Activated CD4-positive, alpha-beta T cell treated with anti-CD3 and anti-CD28 coated beads, Interleukin-2, amount 50 U/mL, for 4 hours (primary cell): ENCODE results near the gene SOX18.

Experiments used
- DNase-seq, 2 experiments: peaks; one replicate each; pipeline ENCODE4 v3.0.0-alpha.2; 2020

The SOX18 gene

DNA sequence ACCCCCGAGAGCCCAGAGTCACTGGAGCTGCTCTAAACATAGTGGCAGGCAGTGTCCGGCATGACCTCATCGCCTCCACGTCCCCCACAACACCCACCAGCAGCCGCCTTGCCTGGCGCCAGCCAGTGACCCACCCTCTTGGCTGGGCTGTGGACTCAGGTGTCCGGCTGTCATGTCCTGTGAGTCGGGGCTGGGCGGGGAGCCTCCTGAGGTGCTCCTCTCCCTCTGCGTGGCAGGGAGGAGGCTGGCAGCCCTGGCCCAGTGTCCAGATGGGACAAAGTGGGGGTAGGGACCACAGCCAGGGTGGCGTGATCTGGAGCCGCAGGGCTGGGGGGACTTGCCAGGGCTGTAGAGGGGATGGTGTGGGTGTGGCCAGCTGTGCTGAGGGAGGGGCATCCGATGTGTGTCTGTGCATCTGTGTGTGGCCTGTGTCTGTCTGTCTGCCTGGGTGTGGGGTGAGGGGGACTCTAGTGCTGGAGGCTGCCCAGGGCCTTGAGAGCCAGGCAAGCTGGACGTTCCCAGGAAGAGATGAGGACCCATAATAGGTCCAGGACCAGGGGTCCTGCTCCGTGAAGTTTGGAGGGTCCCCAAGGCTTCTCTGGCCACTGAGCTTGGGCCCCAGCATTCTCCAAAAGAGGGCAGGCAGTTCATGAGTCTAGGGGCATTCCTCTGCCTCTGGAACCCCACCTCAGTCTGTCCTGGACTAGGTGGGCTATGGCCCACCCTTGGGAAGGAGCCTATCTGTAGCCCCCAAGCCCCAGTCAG is 2.3 kb upstream of the SOX18 start:
- no peak for DNase-seq

DNA sequence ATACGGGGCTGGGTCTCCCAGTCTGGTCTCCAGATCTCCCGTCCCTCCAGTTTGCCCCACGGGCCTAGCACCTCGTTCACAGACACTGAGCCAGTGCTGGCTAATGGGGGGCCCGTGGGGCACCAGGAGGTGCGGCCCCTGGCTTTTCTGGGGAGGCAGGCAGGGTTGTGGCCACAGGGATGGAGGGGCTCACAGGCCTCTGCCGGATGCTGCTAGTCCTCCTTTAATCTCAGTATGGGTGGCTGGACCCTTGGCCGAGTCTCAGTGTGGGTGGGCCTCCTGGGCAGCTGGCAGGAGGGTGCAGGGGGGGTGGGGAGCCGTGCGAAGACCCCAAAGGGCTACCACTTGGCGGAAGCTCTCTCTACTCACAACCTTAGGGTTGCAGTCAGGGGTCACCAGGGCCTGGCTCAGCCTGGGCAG is 1.6 kb upstream of the SOX18 start:
- DNase-seq: no peak

DNA sequence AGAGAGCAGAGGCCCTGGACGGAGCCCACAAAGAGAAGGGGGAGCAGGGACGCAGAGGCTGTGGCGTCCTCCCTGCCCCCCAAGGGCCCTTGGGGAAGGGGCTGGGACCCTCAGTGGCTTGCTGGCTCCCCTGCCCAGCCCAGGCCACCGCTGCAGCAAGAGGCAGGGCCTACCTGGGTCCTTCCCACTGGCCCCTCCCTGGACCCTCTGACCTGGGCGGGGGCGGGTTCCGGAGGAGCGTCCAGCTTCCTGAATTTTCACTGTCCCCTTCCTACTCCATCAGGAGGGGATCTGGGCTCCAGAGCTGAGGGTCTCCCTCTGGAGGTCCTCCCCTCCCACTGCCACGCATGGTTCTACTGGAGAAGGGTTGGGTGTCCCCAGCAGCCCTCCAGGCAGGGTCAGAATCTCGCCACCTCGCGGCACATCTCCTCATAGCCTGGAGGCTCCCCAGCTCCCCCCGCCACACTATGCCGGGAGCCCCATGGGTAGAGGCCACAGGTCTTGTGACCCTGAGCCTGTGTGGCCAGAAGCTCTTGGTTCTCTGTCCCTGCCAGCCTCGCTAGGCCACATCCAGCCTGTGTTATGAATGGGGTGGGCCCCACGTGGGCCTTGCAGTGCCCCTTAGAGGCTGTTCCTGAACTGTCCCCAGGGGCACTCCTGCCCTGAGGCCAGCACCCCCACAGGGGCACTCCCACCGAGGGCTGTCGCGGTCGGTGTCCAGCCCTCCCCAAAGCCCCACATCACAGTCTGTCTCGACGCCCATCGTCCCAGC is 1.0 kb upstream of the SOX18 start:
- DNase-seq: no peak

DNA sequence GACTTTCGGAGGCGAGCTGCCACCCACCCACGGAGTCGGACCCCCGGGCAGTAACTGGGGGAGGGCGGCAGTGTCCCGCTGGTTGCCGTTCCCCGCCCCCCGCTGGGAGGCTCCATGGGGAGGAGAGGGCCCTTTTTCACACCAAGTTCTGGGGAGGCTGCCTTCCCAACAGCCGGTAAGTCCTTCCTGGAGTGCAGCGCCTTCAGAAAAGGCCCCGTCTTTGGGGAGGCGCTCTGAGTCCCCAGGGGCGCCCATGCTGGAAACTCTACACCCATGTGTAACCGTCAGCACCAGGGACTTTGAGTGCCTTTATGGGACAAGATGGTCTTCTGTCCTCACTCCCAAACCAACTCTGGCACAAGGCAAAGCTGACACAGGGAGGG is 430 bp upstream of the SOX18 start:
- no peak for DNase-seq

- no peak for DNase-seq
Observed at GRCh38 chr20:64048402-64049044, 916 bp downstream of the SOX18 start.

- DNase-seq: no peak
Observed at GRCh38 chr20:64047968-64048401, 1.5 kb downstream of the SOX18 start.

GRCh38 chr20:64047046-64047389 is 2.4 kb downstream of the SOX18 start:
- DNase-seq: no peak

DNA sequence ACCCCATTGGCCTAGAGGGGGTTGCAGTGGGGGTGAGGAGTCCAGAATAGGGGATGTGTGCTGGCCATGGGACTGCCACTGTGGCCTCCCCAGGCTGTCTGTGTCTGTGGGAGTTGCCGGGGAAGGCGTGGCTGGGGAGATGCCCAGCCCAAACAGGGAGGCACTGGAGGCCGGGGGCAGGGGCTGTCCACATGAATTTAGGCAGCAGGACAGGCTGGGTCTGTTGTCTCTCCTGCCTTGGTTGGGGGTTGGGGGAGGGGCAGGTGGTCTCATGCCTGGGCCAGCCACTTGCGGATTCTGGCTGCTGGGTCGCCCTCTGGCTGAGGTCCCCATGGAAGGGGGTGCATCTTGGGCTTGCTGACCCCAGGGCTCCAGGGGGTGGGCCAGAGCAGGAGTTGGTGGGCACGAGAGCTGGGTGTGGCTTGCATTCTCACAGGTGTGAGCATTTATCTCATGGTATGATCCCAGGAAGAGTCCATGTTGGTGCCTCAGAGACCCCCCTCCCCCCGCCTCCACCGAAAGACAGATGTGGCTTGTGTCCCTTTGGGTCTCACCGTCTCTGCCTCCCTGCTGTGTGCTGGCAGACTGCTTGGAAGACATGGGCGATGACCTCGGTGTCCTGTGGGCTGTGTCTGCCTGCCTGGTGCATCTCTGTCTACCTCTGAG is 4.0 kb downstream of the SOX18 start:
- no peak for DNase-seq

GRCh38 chr20:64044484-64045247 is 4.8 kb downstream of the SOX18 start:
- no peak for DNase-seq

DNA sequence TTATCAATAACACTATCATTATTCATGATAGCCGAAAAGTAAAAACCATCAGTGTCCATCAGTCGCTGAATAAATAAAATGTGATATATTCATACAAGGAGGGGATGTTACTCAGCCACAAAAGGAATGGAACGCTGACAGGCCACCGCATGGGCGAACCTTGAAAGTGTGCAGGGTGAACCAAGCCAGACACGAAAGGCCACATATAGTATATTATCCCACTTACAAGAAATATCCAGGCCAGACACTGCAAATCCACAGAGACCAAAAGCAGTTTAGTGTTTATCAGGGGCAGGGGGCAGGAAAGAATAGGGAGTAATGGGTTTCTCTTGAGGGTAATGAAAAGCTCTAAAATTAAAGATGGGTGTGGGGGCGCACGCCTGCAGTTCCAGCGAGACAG is 5.7 kb downstream of the SOX18 start:
- DNase-seq: no peak

- no peak for DNase-seq
Observed at GRCh38 chr20:64042054-64042781, 7.2 kb downstream of the SOX18 start.

- no peak for DNase-seq
Observed at GRCh38 chr20:64041781-64042053, 7.7 kb downstream of the SOX18 start.

DNA sequence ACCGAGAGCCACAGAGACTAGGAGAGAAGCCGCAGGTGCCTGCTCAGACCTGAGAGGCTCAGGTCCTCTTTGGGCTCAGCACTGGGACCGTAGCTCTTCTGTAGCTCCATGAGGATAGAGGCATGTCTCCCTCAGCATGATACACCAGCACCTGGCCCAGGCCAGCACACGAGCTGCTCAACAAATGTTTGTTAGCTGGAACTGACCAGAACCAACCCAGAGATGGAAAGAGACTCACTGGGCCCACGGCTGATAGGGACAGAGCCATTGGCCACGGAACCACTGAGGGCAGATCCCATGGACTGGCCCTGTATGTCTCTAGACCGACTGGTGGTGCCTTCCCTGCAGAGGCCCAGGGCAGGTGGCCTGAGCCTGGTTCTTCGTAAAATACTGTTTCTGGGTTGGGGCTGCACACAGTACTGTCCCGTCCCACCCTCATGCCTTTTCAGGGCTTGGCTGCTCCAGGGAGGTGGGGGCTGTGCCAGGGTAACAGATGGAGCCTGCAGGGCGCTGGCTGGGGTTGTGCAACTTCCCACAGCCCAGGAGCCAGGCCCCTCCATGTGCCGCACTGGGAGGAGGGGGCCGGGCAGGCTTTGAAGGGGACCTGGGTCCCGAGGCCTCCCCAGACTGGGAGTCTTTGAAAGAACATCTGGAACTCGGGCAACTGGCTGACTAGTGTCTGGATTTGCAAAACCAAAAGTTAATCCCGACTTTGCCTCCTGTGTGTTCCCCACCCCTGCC is 8.2 kb downstream of the SOX18 start:
- no peak for DNase-seq

- DNase-seq: no peak
Observed at GRCh38 chr20:64040231-64041039, 9.0 kb downstream of the SOX18 start.

DNA sequence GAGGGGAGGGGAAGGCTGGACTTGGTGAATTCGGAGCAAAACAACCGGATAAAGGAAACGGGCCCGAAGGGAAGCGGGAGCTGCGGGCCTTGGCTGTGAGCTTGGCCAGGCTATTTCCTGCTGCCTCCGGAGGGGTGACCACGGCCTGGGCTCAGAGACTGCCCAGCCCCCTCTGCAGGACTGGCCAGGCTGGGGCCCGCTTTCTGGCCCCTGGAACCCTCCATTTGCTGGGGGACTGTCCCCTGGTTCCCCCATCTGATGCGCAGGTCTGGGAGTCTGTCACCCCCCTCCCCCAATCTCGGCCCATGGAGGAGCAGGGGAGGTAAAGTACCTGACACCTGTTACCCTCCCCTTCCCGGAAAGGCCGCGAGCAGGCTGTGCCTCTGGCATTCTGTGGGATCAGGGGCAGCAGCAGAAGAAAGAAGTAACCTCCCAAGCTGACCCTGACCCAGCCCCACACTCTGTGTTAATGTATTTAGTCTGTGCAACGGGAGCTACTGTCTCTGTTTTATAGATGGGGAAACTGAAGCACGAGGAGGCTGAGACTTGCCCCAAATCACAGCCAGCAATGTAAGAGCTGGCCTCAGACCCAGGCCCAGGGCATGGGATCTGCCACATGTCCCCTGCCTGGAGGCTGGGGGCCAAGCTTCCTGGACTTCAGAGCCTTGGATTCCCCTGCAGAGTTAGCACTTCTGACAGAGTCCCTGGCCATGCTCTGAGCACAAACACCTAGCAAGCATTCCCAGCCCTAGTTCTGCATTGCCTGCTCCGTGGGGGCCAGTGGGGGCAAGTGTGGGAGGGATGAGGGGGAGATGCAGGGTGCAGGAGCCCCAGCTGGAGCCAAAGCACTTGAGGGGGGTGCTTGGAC is 9.9 kb downstream of the SOX18 start:
- DNase-seq: no peak

GRCh38 chr20:64038565-64039292 is 10.7 kb downstream of the SOX18 start:
- peak; percentile 65 to 71 for DNase-seq

GRCh38 chr20:64038224-64038564 is 11.2 kb downstream of the SOX18 start:
- DNase-seq: no peak

DNA sequence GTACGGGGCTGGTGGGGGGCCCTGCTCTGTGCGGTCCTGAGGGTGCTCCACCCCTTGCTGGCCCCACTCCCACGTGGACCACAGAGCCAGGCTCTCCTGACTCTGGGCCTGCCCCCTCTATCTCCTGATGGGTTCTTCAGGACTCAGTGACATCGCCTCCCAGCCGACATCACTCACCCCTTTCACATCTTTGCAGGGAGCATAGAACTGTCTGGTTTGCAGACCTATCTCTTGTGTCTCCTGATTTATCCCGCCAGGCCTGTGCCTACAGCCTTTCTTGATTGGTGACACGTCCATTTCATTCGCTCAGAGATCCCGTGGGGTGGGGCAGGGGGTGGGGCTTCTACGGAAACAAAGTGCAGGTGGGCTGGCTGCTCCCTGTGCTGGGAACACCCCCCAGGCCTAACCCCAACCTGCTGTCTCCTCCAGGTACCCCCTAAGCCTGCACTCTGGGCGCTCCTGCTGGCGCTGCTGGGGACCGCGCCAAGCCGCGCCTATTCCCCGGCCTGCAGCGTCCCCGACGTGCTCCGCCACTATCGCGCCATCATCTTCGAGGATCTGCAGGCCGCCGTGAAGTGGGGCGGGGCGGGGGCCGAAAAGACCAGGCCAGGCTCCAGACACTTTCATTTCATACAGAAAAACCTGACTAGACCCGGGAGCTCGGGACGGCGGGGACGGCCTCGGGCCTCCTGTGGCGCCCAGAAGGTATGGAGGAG is 11.8 kb downstream of the SOX18 start:
- DNase-seq: peak in 1 of 2 experiments; percentile 28
